Measurements from ENCODE around the gene LTBP2. TPM values are rescaled to one million over a fixed set of nuclear protein-coding genes. Genes with fewer than 3 reads are reported as not detected.
A peak's percentile ranks its signal among the peaks of the same experiment; 100 is the strongest.

Gene LTBP2
- total RNA-seq, result 12.0 TPM

DNA sequence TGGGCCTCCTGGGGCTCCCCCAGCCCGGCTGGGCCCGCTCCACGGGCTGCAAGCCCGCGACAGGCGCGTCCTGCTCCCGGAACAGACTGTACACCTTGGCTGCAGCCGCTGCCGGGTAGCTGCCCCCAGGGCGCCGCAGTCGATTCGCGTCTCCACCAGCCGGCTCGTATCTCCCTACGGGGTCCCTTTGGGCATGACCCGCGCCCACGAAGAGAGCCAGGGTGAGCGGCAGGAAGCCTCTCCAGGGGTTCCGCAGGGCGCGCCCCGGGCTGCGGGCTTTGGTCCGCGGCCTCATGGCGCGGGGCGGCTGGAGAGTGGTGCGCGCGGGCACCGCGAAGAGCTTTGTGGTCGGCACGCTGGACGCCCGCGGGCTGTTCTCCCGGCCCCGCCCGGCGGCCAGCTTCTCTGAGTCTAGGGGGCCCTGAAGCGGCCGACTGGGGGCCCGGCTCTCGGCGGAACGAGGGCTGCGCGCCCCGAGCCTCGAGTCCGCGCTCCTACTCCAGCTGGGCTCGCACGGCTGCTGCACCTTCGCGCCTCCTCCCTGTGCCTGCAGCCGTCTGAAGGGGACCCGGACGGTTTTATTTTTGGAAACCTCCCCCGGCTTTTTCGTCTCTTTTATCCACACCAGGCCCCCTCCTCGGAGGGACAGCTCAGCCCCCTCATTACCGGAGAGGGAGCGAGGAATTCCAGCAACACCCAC is at the start of gene LTBP2:
Gene LTBP2, minus strand, starts transcription at position 588 of the 700 bp plus-strand sequence. Its CDS starts 293 bp downstream, at position 295.
- H3K9me3 ChIP-seq (ENCODE audit: control insufficient read depth in 3 of 3, low read length in 3 of 3), result no peaks in the 10 kb centered on the region
- no peak within 1 kb of the TSS for H3K27ac ChIP-seq (ENCODE audit: low read depth, low read length)
- H3K27me3 ChIP-seq (ENCODE audit: control insufficient read depth in 3 of 3, insufficient read depth in 3 of 3, low read length in 3 of 3), result peaks cover 2 to 52% (median 19%) of the 10 kb centered on the region in 3 donors
- peaks cover 9 to 26% (median 15%) of the 10 kb centered on the region in 3 donors for H3K4me1 ChIP-seq (ENCODE audit: control insufficient read depth in 3 of 3, insufficient read depth in 3 of 3, low read length in 3 of 3)
- peak within 1 kb of the TSS in 2 of 3 donors; percentile 53 to 68 for H3K9ac ChIP-seq (ENCODE audit: low read depth in 1 of 3, low read length in 3 of 3)
- peak within 1 kb of the TSS; percentile 66 to 79 (median 73) for H3K4me3 ChIP-seq (ENCODE audit: low read length in 3 of 3)
- H3K36me3 ChIP-seq (ENCODE audit: control insufficient read depth in 3 of 3, insufficient read depth in 3 of 3, low read length in 3 of 3), result no peaks in the 10 kb centered on the region

DNA sequence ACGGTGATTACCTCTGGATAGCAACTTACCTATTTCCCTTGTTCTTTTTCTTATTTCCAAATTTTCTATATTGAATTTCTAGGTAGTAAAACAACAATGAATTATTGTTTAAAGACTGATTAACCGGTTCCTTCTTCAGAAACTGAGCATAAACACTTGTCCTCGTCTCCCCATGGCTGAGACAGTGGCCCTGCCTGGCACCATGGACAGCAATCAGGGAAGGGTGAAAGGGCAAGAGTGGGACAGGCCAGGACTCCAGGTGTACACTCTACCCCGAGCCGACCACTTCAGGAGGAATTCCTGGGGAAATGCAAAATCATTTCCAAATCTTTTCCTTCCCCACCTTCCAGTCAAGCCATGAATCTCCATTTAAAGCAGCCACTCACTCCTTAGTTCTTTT is 48.8 kb upstream of the LTBP2 start:
- Histone ChIP-seq H3K4me3 (ENCODE audit: low read length in 3 of 3) (no peak overlapping the region), H3K9me3 (ENCODE audit: control insufficient read depth in 3 of 3, low read length in 3 of 3) (no peaks in the 10 kb centered on the region), H3K9ac (ENCODE audit: low read depth in 1 of 3, low read length in 3 of 3) (no peak overlapping the region), H3K27me3 (ENCODE audit: control insufficient read depth in 3 of 3, insufficient read depth in 3 of 3, low read length in 3 of 3) (no peaks in the 10 kb centered on the region), H3K4me1 (ENCODE audit: control insufficient read depth in 3 of 3, insufficient read depth in 3 of 3, low read length in 3 of 3) (peaks cover 17 to 27% (median 26%) of the 10 kb centered on the region in 3 donors), H3K27ac (ENCODE audit: low read depth, low read length) (no peak overlapping the region), H3K36me3 (ENCODE audit: control insufficient read depth in 3 of 3, insufficient read depth in 3 of 3, low read length in 3 of 3) (peaks cover 6 to 20% (median 8%) of the 10 kb centered on the region in 3 donors)

DNA sequence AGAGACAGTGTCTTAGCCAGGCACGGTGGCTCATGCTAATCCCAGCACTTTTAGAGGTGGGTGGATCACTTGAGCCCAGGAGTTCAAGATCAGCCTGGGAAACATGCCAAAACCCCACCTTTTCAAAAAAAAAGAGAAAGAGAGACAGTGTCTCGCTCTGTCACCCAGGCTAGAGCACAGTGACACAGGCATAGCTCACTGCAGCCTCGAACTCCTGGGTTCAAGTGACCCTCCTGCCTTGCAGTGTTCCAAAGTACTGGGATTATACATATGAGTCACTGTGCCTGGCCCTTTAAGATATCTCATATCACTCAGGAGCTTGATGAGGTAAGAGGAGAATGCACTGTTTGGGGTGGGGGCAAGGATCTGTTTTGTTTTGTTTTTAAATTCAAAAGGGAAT is 48.1 kb upstream of the LTBP2 start:
- Histone ChIP-seq H3K36me3 (ENCODE audit: control insufficient read depth in 3 of 3, insufficient read depth in 3 of 3, low read length in 3 of 3) (peaks cover 3 to 24% (median 8%) of the 10 kb centered on the region in 3 donors), H3K4me1 (ENCODE audit: control insufficient read depth in 3 of 3, insufficient read depth in 3 of 3, low read length in 3 of 3) (peaks cover 17 to 30% (median 26%) of the 10 kb centered on the region in 3 donors), H3K9me3 (ENCODE audit: control insufficient read depth in 3 of 3, low read length in 3 of 3) (no peaks in the 10 kb centered on the region), H3K27me3 (ENCODE audit: control insufficient read depth in 3 of 3, insufficient read depth in 3 of 3, low read length in 3 of 3) (no peaks in the 10 kb centered on the region), H3K4me3 (ENCODE audit: low read length in 3 of 3) (no peak overlapping the region), H3K27ac (ENCODE audit: low read depth, low read length) (no peak overlapping the region), H3K9ac (ENCODE audit: low read depth in 1 of 3, low read length in 3 of 3) (no peak overlapping the region)

DNA sequence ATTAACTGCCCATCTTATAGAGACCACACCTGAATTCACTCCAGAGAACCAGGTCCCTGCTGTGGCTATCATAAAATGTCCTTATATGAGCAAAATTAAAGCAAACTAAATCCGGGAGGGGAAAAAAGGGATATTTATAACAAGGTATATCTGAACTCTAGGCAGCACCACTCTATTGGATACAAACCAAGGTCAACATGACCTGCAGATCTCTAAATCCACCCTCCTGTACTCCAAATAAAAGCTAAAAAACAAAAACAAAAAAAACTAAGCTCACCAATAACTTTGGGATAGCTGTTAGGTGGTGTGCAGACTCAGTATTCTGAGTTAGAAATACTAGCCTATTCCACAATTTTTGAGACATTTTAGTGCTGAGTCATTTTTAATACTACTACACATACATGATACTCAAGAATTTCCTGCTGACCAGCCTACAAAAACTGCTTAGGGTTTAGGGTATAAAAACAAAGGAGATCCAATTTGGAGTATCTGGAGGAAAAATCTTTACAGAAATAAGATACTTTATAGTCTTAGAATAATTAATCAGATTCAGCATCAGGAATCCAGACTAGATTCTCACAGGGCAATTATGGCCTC is 46.6 kb upstream of the LTBP2 start:
- H3K36me3 ChIP-seq (ENCODE audit: control insufficient read depth in 3 of 3, insufficient read depth in 3 of 3, low read length in 3 of 3), result peaks cover 3 to 27% (median 7%) of the 10 kb centered on the region in 3 donors
- no peaks in the 10 kb centered on the region for H3K9me3 ChIP-seq (ENCODE audit: control insufficient read depth in 3 of 3, low read length in 3 of 3)
- H3K4me1 ChIP-seq (ENCODE audit: control insufficient read depth in 3 of 3, insufficient read depth in 3 of 3, low read length in 3 of 3), result peaks cover 14 to 22% (median 18%) of the 10 kb centered on the region in 3 donors
- no peak overlapping the region for H3K4me3 ChIP-seq (ENCODE audit: low read length in 3 of 3)
- no peak overlapping the region for H3K9ac ChIP-seq (ENCODE audit: low read depth in 1 of 3, low read length in 3 of 3)
- no peaks in the 10 kb centered on the region for H3K27me3 ChIP-seq (ENCODE audit: control insufficient read depth in 3 of 3, insufficient read depth in 3 of 3, low read length in 3 of 3)
- no peak overlapping the region for H3K27ac ChIP-seq (ENCODE audit: low read depth, low read length)

DNA sequence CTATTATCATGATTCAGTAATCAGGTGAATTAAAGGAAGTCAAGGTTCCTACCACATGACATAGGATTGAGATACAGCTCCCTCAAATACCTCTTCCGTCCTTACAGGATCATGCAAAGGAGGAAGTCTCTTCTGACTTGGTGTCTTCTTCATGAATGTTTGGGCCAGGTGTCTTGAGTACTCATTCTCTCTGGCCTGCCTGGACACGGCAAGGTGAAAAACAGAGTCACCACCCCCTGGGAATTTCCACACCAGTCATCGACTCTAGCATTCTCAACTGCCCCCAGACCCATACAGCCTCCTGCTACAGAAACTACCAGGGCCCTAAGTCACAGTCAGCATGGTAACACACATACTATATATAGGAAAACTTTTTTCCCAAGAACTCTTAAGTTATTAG is 44.9 kb upstream of the LTBP2 start:
- no peaks in the 10 kb centered on the region for H3K27me3 ChIP-seq (ENCODE audit: control insufficient read depth in 3 of 3, insufficient read depth in 3 of 3, low read length in 3 of 3)
- peaks cover 3 to 13% (median 4%) of the 10 kb centered on the region in 3 donors for H3K36me3 ChIP-seq (ENCODE audit: control insufficient read depth in 3 of 3, insufficient read depth in 3 of 3, low read length in 3 of 3)
- no peak overlapping the region for H3K27ac ChIP-seq (ENCODE audit: low read depth, low read length)
- H3K9me3 ChIP-seq (ENCODE audit: control insufficient read depth in 3 of 3, low read length in 3 of 3), result no peaks in the 10 kb centered on the region
- no peak overlapping the region for H3K4me3 ChIP-seq (ENCODE audit: low read length in 3 of 3)
- H3K4me1 ChIP-seq (ENCODE audit: control insufficient read depth in 3 of 3, insufficient read depth in 3 of 3, low read length in 3 of 3), result peaks cover 0 to 8% (median 2%) of the 10 kb centered on the region in 3 donors
- H3K9ac ChIP-seq (ENCODE audit: low read depth in 1 of 3, low read length in 3 of 3), result no peak overlapping the region

DNA sequence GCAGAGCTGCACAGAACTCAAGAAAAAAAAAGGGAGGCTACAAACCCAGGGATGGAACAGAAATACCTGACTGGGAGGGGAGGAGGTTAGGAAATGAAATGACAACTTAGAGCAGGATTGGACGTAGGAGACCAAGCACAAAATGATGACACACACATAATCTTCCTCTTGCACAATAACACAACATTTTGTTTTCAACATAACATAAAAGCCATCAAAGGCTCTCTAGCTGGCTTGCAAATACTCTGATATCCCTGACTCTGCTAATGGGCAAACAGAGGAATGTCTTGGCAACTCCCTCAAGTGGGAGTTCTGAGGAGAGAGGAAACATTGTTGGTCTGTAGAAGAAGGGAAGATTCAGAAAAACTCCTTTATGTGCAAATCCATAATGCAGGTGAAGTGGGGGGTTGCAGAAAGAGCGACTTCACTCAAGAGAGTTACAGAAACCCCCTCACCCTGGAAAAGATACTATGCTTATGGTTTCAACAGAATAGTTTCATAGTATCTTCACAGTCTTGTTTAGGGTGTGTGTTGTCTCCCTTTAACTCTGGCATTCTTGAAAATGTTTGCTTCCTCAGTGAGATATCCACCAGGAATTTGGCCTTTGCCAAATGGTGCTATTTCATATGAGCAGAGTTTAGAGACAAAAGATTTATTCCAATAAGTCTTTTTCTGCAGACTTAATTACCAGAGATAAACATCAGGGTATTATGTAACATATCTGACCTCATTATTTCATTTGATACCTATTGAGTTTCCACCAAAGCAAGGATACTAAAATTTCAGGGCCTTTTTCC is 43.8 kb upstream of the LTBP2 start:
- H3K9me3 ChIP-seq (ENCODE audit: control insufficient read depth in 3 of 3, low read length in 3 of 3), result no peaks in the 10 kb centered on the region
- H3K27ac ChIP-seq (ENCODE audit: low read depth, low read length), result no peak overlapping the region
- peaks cover 3 to 11% (median 4%) of the 10 kb centered on the region in 3 donors for H3K36me3 ChIP-seq (ENCODE audit: control insufficient read depth in 3 of 3, insufficient read depth in 3 of 3, low read length in 3 of 3)
- H3K4me3 ChIP-seq (ENCODE audit: low read length in 3 of 3), result no peak overlapping the region
- H3K4me1 ChIP-seq (ENCODE audit: control insufficient read depth in 3 of 3, insufficient read depth in 3 of 3, low read length in 3 of 3), result peaks cover 0 to 3% (median 0%) of the 10 kb centered on the region in 3 donors
- no peak overlapping the region for H3K9ac ChIP-seq (ENCODE audit: low read depth in 1 of 3, low read length in 3 of 3)
- H3K27me3 ChIP-seq (ENCODE audit: control insufficient read depth in 3 of 3, insufficient read depth in 3 of 3, low read length in 3 of 3), result no peaks in the 10 kb centered on the region

DNA sequence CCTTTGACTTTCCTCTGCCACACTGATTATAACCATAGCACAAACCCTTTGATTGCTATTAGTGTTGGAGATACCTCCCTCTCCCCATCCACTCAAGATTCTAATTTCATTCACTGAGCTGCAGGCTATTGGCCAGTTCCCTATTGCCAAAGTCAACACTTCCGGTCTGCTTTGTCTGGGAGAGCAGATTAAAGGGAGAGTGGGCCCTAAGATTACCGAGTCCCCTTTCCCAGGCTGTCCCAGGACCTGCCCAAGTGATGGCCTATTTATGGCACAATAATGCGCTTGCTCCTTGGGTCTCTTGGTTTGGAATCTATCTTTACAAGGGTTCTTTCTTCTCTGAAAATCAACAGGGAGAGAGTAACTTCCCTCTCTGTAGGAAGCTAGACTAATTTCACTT is 42.9 kb upstream of the LTBP2 start:
- Histone ChIP-seq H3K27me3 (ENCODE audit: control insufficient read depth in 3 of 3, insufficient read depth in 3 of 3, low read length in 3 of 3) (no peaks in the 10 kb centered on the region), H3K36me3 (ENCODE audit: control insufficient read depth in 3 of 3, insufficient read depth in 3 of 3, low read length in 3 of 3) (peaks cover 3 to 9% (median 4%) of the 10 kb centered on the region in 3 donors), H3K27ac (ENCODE audit: low read depth, low read length) (no peak overlapping the region), H3K4me1 (ENCODE audit: control insufficient read depth in 3 of 3, insufficient read depth in 3 of 3, low read length in 3 of 3) (peaks cover 0 to 3% (median 0%) of the 10 kb centered on the region in 3 donors), H3K9ac (ENCODE audit: low read depth in 1 of 3, low read length in 3 of 3) (no peak overlapping the region), H3K4me3 (ENCODE audit: low read length in 3 of 3) (no peak overlapping the region), H3K9me3 (ENCODE audit: control insufficient read depth in 3 of 3, low read length in 3 of 3) (no peaks in the 10 kb centered on the region)

DNA sequence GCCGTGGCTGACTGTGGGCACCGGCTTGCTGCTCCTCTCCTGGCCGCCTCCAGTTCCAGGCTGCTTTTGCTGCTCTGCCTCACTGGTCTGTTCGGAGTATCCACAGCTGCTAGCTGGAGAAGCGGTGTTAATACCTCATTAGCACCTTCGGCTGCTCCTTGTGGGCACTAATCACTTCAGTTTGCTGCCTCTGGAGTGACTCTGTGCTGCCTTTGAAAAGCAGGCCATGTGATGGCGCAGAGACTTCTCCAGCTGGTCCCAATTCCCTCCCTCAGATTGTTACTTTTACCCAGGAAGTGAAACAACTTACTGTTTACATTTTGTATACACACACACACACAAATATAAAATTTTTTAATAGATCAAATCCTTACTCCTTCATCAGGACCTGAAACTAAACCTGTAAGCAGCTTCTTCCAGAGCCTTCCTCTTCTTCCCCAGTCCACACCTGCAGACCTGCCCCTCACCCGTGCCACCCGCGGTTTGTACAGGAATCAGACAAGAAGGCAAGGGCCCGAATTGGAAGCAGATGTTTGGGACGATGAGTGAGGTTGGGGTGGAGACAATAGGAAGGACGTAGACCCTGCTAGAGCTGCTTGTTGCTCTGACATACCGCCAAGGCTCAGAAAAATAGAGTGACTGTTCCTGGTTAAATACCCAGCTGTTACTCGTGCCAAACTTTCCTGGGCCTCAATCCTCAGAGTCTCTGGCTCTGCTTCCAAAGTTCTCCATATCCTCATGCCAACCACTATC is 41.5 kb upstream of the LTBP2 start:
- Histone ChIP-seq H3K36me3 (ENCODE audit: control insufficient read depth in 3 of 3, insufficient read depth in 3 of 3, low read length in 3 of 3) (peaks cover 3 to 8% (median 4%) of the 10 kb centered on the region in 3 donors), H3K4me3 (ENCODE audit: low read length in 3 of 3) (no peak overlapping the region), H3K27me3 (ENCODE audit: control insufficient read depth in 3 of 3, insufficient read depth in 3 of 3, low read length in 3 of 3) (no peaks in the 10 kb centered on the region), H3K27ac (ENCODE audit: low read depth, low read length) (no peak overlapping the region), H3K9me3 (ENCODE audit: control insufficient read depth in 3 of 3, low read length in 3 of 3) (no peaks in the 10 kb centered on the region), H3K9ac (ENCODE audit: low read depth in 1 of 3, low read length in 3 of 3) (no peak overlapping the region), H3K4me1 (ENCODE audit: control insufficient read depth in 3 of 3, insufficient read depth in 3 of 3, low read length in 3 of 3) (peaks cover 0 to 4% (median 2%) of the 10 kb centered on the region in 3 donors)

DNA sequence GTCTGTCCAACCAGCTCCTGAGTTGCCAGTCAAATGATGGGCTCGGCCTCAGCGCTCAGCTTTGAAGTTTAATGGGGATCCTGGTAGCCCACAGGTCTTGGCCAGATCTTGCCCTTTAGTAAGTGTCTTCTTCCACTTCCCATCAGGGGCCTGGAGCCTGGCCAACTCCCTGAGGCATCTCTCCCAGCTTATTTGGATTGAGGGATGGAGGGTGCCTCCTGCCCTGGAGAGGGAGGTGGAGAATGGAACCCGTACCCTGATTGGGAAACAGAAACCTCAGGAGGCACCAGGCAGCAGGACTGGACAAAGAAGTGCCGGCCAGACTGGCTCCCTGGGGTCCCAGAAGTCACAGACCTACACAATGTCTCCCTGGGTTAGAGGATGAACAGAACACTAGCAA is 40.5 kb upstream of the LTBP2 start:
- H3K27ac ChIP-seq (ENCODE audit: low read depth, low read length), result no peak overlapping the region
- no peak overlapping the region for H3K9ac ChIP-seq (ENCODE audit: low read depth in 1 of 3, low read length in 3 of 3)
- no peaks in the 10 kb centered on the region for H3K9me3 ChIP-seq (ENCODE audit: control insufficient read depth in 3 of 3, low read length in 3 of 3)
- H3K27me3 ChIP-seq (ENCODE audit: control insufficient read depth in 3 of 3, insufficient read depth in 3 of 3, low read length in 3 of 3), result peaks cover 0 to 4% (median 0%) of the 10 kb centered on the region in 3 donors
- H3K36me3 ChIP-seq (ENCODE audit: control insufficient read depth in 3 of 3, insufficient read depth in 3 of 3, low read length in 3 of 3), result peaks cover 3 to 8% (median 4%) of the 10 kb centered on the region in 3 donors
- H3K4me3 ChIP-seq (ENCODE audit: low read length in 3 of 3), result no peak overlapping the region
- H3K4me1 ChIP-seq (ENCODE audit: control insufficient read depth in 3 of 3, insufficient read depth in 3 of 3, low read length in 3 of 3), result peaks cover 5 to 13% (median 12%) of the 10 kb centered on the region in 3 donors
